SK-N-SH (cell line): Measurements from ENCODE around the gene ARPC3. TPM values are rescaled to one million over a fixed set of nuclear protein-coding genes. Genes with fewer than 3 reads are reported as not detected.

Experiments
- CTCF ChIA-PET: fragments of 300-600, 350-600 bp; formaldehyde crosslinking; extraction: SDS; loops from one replicate; lab custom pipeline; 2021; lab: Yijun Ruan, JAX
- POLR2A ChIA-PET: fragments of 350-600 bp; sonication (Branson Sonifier 250); formaldehyde crosslinking; extraction: SDS; loops from one replicate; lab custom pipeline; 2020; ENCODE audit warnings: antibody characterized with exemption, inconsistent platforms; lab: Yijun Ruan, JAX
- DNase-seq: peaks from one replicate; pipeline ENCODE4 v3.0.0; 2012
- H2AFZ ChIP-seq: fragments of 200-600 bp; sonication (generic); 2 replicates; pipeline ENCODE4 v1.8.1; 2016; ENCODE audit warnings: antibody characterized with exemption, mild to moderate bottlenecking, low read depth
- H3F3A ChIP-seq: fragments of 200-600 bp; sonication (generic); replicated peaks from 2 replicates; pipeline ENCODE3; 2016; ENCODE audit warnings: antibody characterized with exemption, mild to moderate bottlenecking; ENCODE audit not compliant: insufficient read depth
- H3K27ac ChIP-seq, 2 experiments: fragments of 200-500 bp in 1 of 2; fragments of 200-600 bp in 1 of 2; sonication (Bioruptor generic) in 1 of 2; sonication (generic), shearing (Covaris generic) in 1 of 2; 2 replicates each; pipeline versions ENCODE4 v1.5.1 to v1.6.1; 2014 to 2016; ENCODE audit warnings: low read depth in 2 of 2, inconsistent platforms in 1 of 2, low read length in 1 of 2, mild to moderate bottlenecking in 1 of 2, mixed read lengths in 1 of 2
- H3K27me3 ChIP-seq: fragments of 200-600 bp; sonication (generic), shearing (Covaris generic); 2 replicates; pipeline ENCODE4 v1.6.1; 2016; ENCODE audit warnings: mixed run types; ENCODE audit not compliant: insufficient read depth
- H3K36me3 ChIP-seq, 2 experiments: fragments of 200-500 bp in 1 of 2; fragments of 200-600 bp in 1 of 2; sonication (Bioruptor generic) in 1 of 2; sonication (generic) in 1 of 2; replicated peaks in 1 of 2; 2 replicates each; pipeline versions ENCODE3 to v1.5.1; 2014 to 2016; ENCODE audit warnings: low read length in 1 of 2, mild to moderate bottlenecking in 1 of 2; ENCODE audit not compliant: insufficient read depth in 2 of 2, control insufficient read depth in 1 of 2
- H3K4me1 ChIP-seq, 2 experiments: fragments of 200-500 bp in 1 of 2; fragments of 200-600 bp in 1 of 2; sonication (Bioruptor generic) in 1 of 2; sonication (generic), shearing (Covaris generic) in 1 of 2; 2 replicates each; pipeline versions ENCODE4 v1.5.1 to v1.6.1; 2014 to 2016; ENCODE audit warnings: low read depth in 1 of 2, low read length in 1 of 2, mixed run types in 1 of 2; ENCODE audit not compliant: insufficient read depth in 2 of 2, control insufficient read depth in 1 of 2
- H3K4me2 ChIP-seq: fragments of 200-600 bp; sonication (generic), shearing (Covaris generic); 2 replicates; pipeline ENCODE4 v1.6.1; 2017; ENCODE audit warnings: mixed run types
- H3K4me3 ChIP-seq, 2 experiments: fragments of 200-500 bp in 1 of 2; fragments of 200-600 bp in 1 of 2; sonication (Bioruptor generic) in 1 of 2; sonication (generic), shearing (Covaris generic) in 1 of 2; 2 replicates each; pipeline versions ENCODE4 v1.5.1 to v1.8.1; 2014 to 2016; ENCODE audit warnings: low read depth in 2 of 2, inconsistent platforms in 1 of 2, low read length in 1 of 2, mild to moderate bottlenecking in 1 of 2, mixed read lengths in 1 of 2, moderate library complexity in 1 of 2
- H3K79me2 ChIP-seq: fragments of 200-600 bp; sonication (generic); 2 replicates; pipeline ENCODE4 v1.8.1; 2017; ENCODE audit warnings: mild to moderate bottlenecking; ENCODE audit not compliant: insufficient read depth
- H3K9ac ChIP-seq: fragments of 200-600 bp; sonication (generic); 2 replicates; pipeline ENCODE4 v1.6.1; 2017; ENCODE audit warnings: mixed run types
- H3K9me2 ChIP-seq: fragments of 200-600 bp; sonication (generic); 2 replicates; pipeline ENCODE4 v1.6.1; 2017; ENCODE audit warnings: mixed run types
- H3K9me3 ChIP-seq: fragments of 200-600 bp; sonication (generic); 2 replicates; pipeline ENCODE4 v1.6.1; 2017; ENCODE audit warnings: mixed run types, mild to moderate bottlenecking, moderate library complexity
- H4K20me1 ChIP-seq: fragments of 200-600 bp; sonication (generic); 2 replicates; pipeline ENCODE4 v1.6.1; 2017; ENCODE audit warnings: mild to moderate bottlenecking, mixed run types; ENCODE audit not compliant: insufficient read depth
- CHD2 ChIP-seq: fragments of 150-350 bp; IDR thresholded peaks from 2 replicates; pipeline ENCODE4 v1.6.1; 2018; ENCODE audit warnings: low read length; ENCODE audit not compliant: partially characterized antibody
- CTCF ChIP-seq: fragments of 200-600 bp; sonication (generic); IDR thresholded peaks from 2 replicates; pipeline ENCODE4 v1.6.1; 2017; ENCODE audit warnings: antibody characterized with exemption, mild to moderate bottlenecking, moderate library complexity
- ELF1 ChIP-seq: IDR thresholded peaks from 2 replicates; pipeline ENCODE4 v1.4.0; 2012
- EP300 ChIP-seq, 2 experiments: IDR thresholded peaks; 2 replicates each; pipeline versions ENCODE4 v1.4.0 to v1.6.1; 2012; ENCODE audit warnings: borderline replicate concordance in 1 of 2, low read depth in 1 of 2, low read length in 1 of 2
- FOXM1 ChIP-seq: IDR thresholded peaks from 2 replicates; pipeline ENCODE4 v1.4.0; 2012; ENCODE audit warnings: low read depth, mild to moderate bottlenecking
- GATA2 ChIP-seq: sonication (generic); formaldehyde crosslinking; IDR thresholded peaks from 2 replicates; pipeline ENCODE4 v1.5.0; 2020; ENCODE audit warnings: mild to moderate bottlenecking, missing genetic modification reagents
- IRF3 ChIP-seq: fragments of 150-350 bp; IDR thresholded peaks from 2 replicates; pipeline ENCODE4 v1.6.1; 2016; ENCODE audit warnings: mild to moderate bottlenecking, low read depth, low read length
- MEF2A ChIP-seq: IDR thresholded peaks from 2 replicates; pipeline ENCODE4 v1.4.0; 2012; ENCODE audit warnings: low read depth, borderline replicate concordance
- NFIC ChIP-seq: IDR thresholded peaks from 2 replicates; pipeline ENCODE4 v1.4.0; 2012; ENCODE audit warnings: borderline replicate concordance
- PBX3 ChIP-seq: IDR thresholded peaks from 2 replicates; pipeline ENCODE4; 2012
- RAD21 ChIP-seq: IDR thresholded peaks from 2 replicates; pipeline ENCODE4 v1.6.1; 2012; ENCODE audit warnings: mild to moderate bottlenecking, low read length
- RCOR1 ChIP-seq: fragments of 150-350 bp; IDR thresholded peaks from 2 replicates; pipeline ENCODE4 v1.6.1; 2017; ENCODE audit warnings: antibody characterized with exemption, low read length
- RFX5 ChIP-seq: IDR thresholded peaks from 2 replicates; pipeline ENCODE4 v1.6.1; 2012; ENCODE audit warnings: mild to moderate bottlenecking, improper control_type of control experiment, low read length
- TAF1 ChIP-seq: IDR thresholded peaks from 2 replicates; pipeline ENCODE4 v1.6.1; 2012; ENCODE audit warnings: low read depth, mild to moderate bottlenecking, low read length, moderate library complexity, borderline replicate concordance
- TEAD4 ChIP-seq: IDR thresholded peaks from 2 replicates; pipeline ENCODE4 v1.4.0; 2012; ENCODE audit warnings: mild to moderate bottlenecking, borderline replicate concordance; ENCODE audit not compliant: insufficient read depth
- YY1 ChIP-seq: IDR thresholded peaks from 2 replicates; pipeline ENCODE4 v1.4.0; 2012; ENCODE audit warnings: low read depth, mild to moderate bottlenecking
- WGBS: methylation state at CpG from one replicate; pipeline ENCODE4 v1.1.6; 2017; ENCODE audit warnings: low lambda C conversion rate; 5-methylcytosine and 5-hydroxymethylcytosine counted together
- polyA plus RNA-seq, 3 experiments: library from polyadenylated mRNA; depleted of rRNA; stranded (reverse); fragments of >200 nt; gene quantifications; 2 replicates each; pipeline ENCODE4 v1.2.3, GENCODE V29; 2012

ARPC3 gene
- polyA plus RNA-seq, 1 of the 3 experiments (the other 2 are of a cell fraction), result 50.5 TPM

DNA sequence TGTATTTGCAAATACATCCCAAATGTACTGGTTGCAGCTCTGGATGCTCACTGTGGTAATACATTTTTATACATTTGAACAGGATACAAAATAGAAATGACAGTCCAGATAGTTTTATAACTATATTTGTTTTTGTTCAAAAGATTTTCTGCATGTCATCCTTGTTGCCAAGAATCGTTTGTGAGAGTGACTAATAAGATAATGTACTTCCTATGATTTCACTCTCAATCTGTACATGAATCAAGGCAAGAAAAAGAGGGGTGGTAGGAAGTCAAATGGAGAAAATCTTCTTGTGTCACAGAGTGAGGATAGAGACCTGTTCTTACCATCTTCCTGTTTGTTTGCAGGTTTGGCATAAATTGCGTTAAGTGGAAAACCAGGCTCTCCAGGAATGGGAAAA, 13.9 kb downstream of the ARPC3 start:
- DNase-seq, result no peak
- Histone ChIP-seq H3K79me2 (peaks cover 18% of the 10 kb centered on the region; the same call in 1 of the 2 replicates), H3K4me3 (no peak overlapping the region), H3K27me3 (no peaks in the 10 kb centered on the region), H3K27ac (peak overlapping the region in 1 of 2 experiments; percentile 52; a peak in 1 of 4 replicates), H3K4me2 (no peak overlapping the region), H3K4me1 (0 out of 4 replicates have a peak, but pooled peaks cover 0 to 3% of the 10 kb centered on the region in 2 experiments), H4K20me1 (no peaks in the 10 kb centered on the region), H2AFZ (no peak overlapping the region), H3K9ac (no peak overlapping the region), H3K36me3 (peaks cover 30 to 53% of the 10 kb centered on the region in 2 experiments), H3K9me2 (no peaks in the 10 kb centered on the region), H3K9me3 (no peaks in the 10 kb centered on the region), H3F3A (peaks cover 58% of the 10 kb centered on the region)
- 50% methylated on average over 2 of the region's 2 CpGs for WGBS
- ChIA-PET POLR2A (no interaction called here), CTCF (no interaction called here)
- TF ChIP-seq TAF1 (no peak), PBX3 (peak; percentile 23; the same call in 1 of the 2 replicates), GATA2 (CRISPR knock-in tag) (no peak), FOXM1 (0 out of 2 replicates have a peak, but pooled peaks have one; percentile 22)

DNA sequence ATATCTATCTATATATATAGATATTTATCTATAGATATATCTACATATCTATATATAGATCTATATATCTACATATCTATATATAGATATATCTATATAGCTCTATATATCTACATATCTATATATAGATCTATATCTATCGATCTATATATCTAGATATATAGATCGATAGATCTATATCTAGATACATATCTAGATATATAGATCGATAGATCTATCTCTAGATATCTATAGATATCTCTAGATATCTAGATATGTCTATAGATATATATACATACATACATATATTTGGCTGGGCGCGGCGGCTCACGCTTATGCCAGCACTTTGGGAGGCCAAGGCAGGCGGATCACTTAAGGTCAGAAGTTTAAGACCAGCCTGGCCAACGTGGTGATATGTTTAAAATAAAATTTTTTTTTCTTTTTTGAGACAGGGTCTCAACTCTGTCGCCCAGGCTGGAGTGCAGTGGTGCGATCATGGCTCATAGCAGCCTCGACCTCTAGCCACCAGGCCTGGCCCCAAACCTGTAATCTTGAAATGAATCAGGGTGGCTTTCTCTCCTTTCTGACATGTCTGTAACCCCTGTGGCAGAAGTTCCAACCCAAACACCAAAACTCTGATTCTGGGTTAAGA, 18.1 kb downstream of the ARPC3 start:
- no peaks in the 10 kb centered on the region for H3K27me3 ChIP-seq

More for the DNA sequence above, 18.1 kb downstream of the ARPC3 start:
- CTCF ChIA-PET, result interaction anchor here (0.6 to 2.9 kb wide), 48 partner anchors 10 to 1936 kb away, joined by 3 to 35 read pairs (median 5); partner anchors contain the start of genes ANAPC7, ARPC3 and ATP2A2
- no peak overlapping the region for H3K4me2 ChIP-seq
- H2AFZ ChIP-seq, result 0 out of 2 replicates have a peak overlapping the region, but pooled peaks have one; percentile 87
- H3K4me3 ChIP-seq, result peak overlapping the region in 1 of 2 experiments; percentile 40; a peak in 2 of 4 replicates
- peaks cover 34% of the 10 kb centered on the region for H3F3A ChIP-seq
- H3K27ac ChIP-seq, result no peak overlapping the region
- no peaks in the 10 kb centered on the region for H3K9me2 ChIP-seq
- no peak for TF ChIP-seq IRF3
- no peak for TF ChIP-seq TEAD4
- TF ChIP-seq RFX5, result no peak
- TF ChIP-seq NFIC, result no peak
- TF ChIP-seq RAD21, result no peak
- no peak for TF ChIP-seq TAF1
- TF ChIP-seq FOXM1, result no peak
- no peak for TF ChIP-seq MEF2A
- no peak for TF ChIP-seq ELF1
- TF ChIP-seq PBX3, result no peak
- TF ChIP-seq EP300 (IDR thresholded peaks at IDR 0.05; ENCODE audit: borderline replicate concordance in 1 of 2, low read depth in 1 of 2, low read length in 1 of 2), result no peak
- no peak for TF ChIP-seq GATA2 (CRISPR knock-in tag)
- TF ChIP-seq YY1, result no peak
- TF ChIP-seq RCOR1, result no peak
- TF ChIP-seq CTCF, result no peak
- TF ChIP-seq CHD2, result no peak
- no peak overlapping the region for H3K9ac ChIP-seq
- WGBS, result 74% methylated on average over 12 of the region's 12 CpGs
- no peak for DNase-seq
- H3K9me3 ChIP-seq, result no peaks in the 10 kb centered on the region
- H3K4me1 ChIP-seq, result 0 out of 4 replicates have a peak, but pooled peaks cover 0 to 1% of the 10 kb centered on the region in 2 experiments
- no peaks in the 10 kb centered on the region for H3K79me2 ChIP-seq
- POLR2A ChIA-PET, result interaction anchor here (1.3 to 1.5 kb wide), 2 partner anchors 17 to 18 kb away, joined by 4 to 6 read pairs; partner anchors contain the start of gene ARPC3
- H4K20me1 ChIP-seq, result no peaks in the 10 kb centered on the region
- peaks cover 14 to 21% of the 10 kb centered on the region in 2 experiments for H3K36me3 ChIP-seq
